PC-3 (cell line): ENCODE measurements around the gene TAOK2. TPM values are rescaled to one million over a fixed set of nuclear protein-coding genes. Genes with fewer than 3 reads are reported as not detected.

ENCODE experiments used
- ATAC-seq: fragments of 200-7000 bp; cut with Tn5 transposase; 2 replicates; pipeline ENCODE4 v1.9.1; 2020; ENCODE audit warnings: mild to moderate bottlenecking, moderate library complexity
- BruUV-seq: library from RNA; stranded (reverse); fragments of 400-500 nt; replicated peaks from 2 replicates; lab custom pipeline; 2021; lab: Mats Ljungman, UMichigan
- CTCF ChIA-PET: fragments of 300-600 bp; sonication (Branson Sonifier 250); formaldehyde crosslinking; loops from one replicate; lab custom pipeline; 2022; ENCODE audit warnings: antibody characterized with exemption; lab: Charles Lee
- POLR2A ChIA-PET: fragments of 300-600 bp; sonication (Branson Sonifier 250); formaldehyde crosslinking; loops from one replicate; lab custom pipeline; 2022; ENCODE audit warnings: antibody characterized with exemption; ENCODE audit not compliant: unreplicated experiment; lab: Charles Lee
- DNase-seq: peaks from one replicate; pipeline ENCODE4 v3.0.0-alpha.2; 2015
- H2AFZ ChIP-seq: fragments of 300-600 bp; sonication (generic); 2 replicates; pipeline ENCODE4 v1.6.0; 2016; ENCODE audit warnings: antibody characterized with exemption, low read length
- H3F3A ChIP-seq: fragments of 300-600 bp; sonication (generic); one replicate; pipeline ENCODE4 v1.6.0; 2017; ENCODE audit warnings: antibody characterized with exemption, low read length, control low read depth, mild to moderate bottlenecking; ENCODE audit not compliant: unreplicated experiment
- H3K27ac ChIP-seq: fragments of 300-600 bp; sonication (generic); 2 replicates; pipeline ENCODE4 v1.5.1; 2016; ENCODE audit warnings: mild to moderate bottlenecking, low read length
- H3K27me3 ChIP-seq: fragments of 300-600 bp; sonication (generic); 2 replicates; pipeline ENCODE4 v1.6.1; 2016; ENCODE audit warnings: low read length, mixed read lengths
- H3K36me3 ChIP-seq: fragments of 300-600 bp; sonication (generic); 2 replicates; pipeline ENCODE4 v1.6.1; 2016; ENCODE audit warnings: low read depth, mixed run types, low read length, mixed read lengths
- H3K4me1 ChIP-seq: fragments of 300-600 bp; sonication (generic); 2 replicates; pipeline ENCODE4 v1.5.1; 2016; ENCODE audit warnings: low read length; ENCODE audit not compliant: insufficient read depth
- H3K4me2 ChIP-seq: fragments of 300-600 bp; sonication (generic); 2 replicates; pipeline ENCODE4 v1.6.0; 2016; ENCODE audit warnings: low read length
- H3K4me3 ChIP-seq: fragments of 300-600 bp; sonication (generic); 2 replicates; pipeline ENCODE4 v1.5.1; 2016; ENCODE audit warnings: mild to moderate bottlenecking, low read length, mixed read lengths
- H3K79me2 ChIP-seq: fragments of 300-600 bp; sonication (generic); 2 replicates; pipeline ENCODE4 v1.6.1; 2017; ENCODE audit warnings: low read length, mixed read lengths
- H3K9ac ChIP-seq: fragments of 300-600 bp; sonication (generic); 2 replicates; pipeline ENCODE4 v1.6.0; 2016; ENCODE audit warnings: mild to moderate bottlenecking, low read length
- H3K9me2 ChIP-seq: fragments of 300-600 bp; sonication (generic); replicated peaks from 2 replicates; pipeline ENCODE4 v1.6.1; 2016; ENCODE audit warnings: mixed run types, low read length, mixed read lengths
- H3K9me3 ChIP-seq: fragments of 300-600 bp; sonication (generic); 2 replicates; pipeline ENCODE4 v1.6.1; 2016; ENCODE audit warnings: low read length, mixed read lengths
- H4K20me1 ChIP-seq: fragments of 300-600 bp; sonication (generic); 2 replicates; pipeline ENCODE4 v1.6.1; 2016; ENCODE audit warnings: low read length, mixed read lengths
- EZH2 ChIP-seq: fragments of 300-600 bp; sonication (generic); IDR thresholded peaks from one replicate; pipeline ENCODE4 v1.6.1; 2017; ENCODE audit warnings: antibody characterized with exemption, mild to moderate bottlenecking, low read length; ENCODE audit not compliant: unreplicated experiment
- EZH2phosphoT487 ChIP-seq: fragments of 300-600 bp; sonication (generic); IDR thresholded peaks from 2 replicates; pipeline ENCODE4 v1.6.1; 2018; ENCODE audit warnings: mild to moderate bottlenecking, antibody characterized with exemption, low read length, borderline replicate concordance
- intact Hi-C: fragments of 100-400 bp; cut with micrococcal nuclease; formaldehyde crosslinking; loops from 2 replicates; pipeline ENCODE4 v1.9.0; 2023
- total RNA-seq: library from RNA; depleted of rRNA; stranded (reverse); fragments of >200 nt; gene quantifications from 2 replicates; pipeline ENCODE4 v1.2.3, GENCODE V29; 2014
- TF ChIP-seq, protein P1 (sequence below): fragments of 300-600 bp; sonication (generic); conservative IDR thresholded peaks from 2 replicates; pipeline ENCODE4 v1.5.1; 2017; ENCODE audit warnings: antibody characterized with exemption, low read depth, mild to moderate bottlenecking, low read length

TAOK2 gene
- total RNA-seq, 1 experiment from 2014 or later, result 34.1 TPM

- intact Hi-C loops, result no loop called here
- Histone ChIP-seq H3K27me3 (no peaks in the 10 kb centered on the region), H2AFZ (no peak overlapping the region), H3K79me2 (no peaks in the 10 kb centered on the region), H3K36me3 (no peaks in the 10 kb centered on the region), H3K4me3 (no peak overlapping the region), H3K4me2 (no peak overlapping the region), H3K4me1 (no peaks in the 10 kb centered on the region), H3K9me3 (no peaks in the 10 kb centered on the region), H4K20me1 (no peaks in the 10 kb centered on the region), H3F3A (no peaks in the 10 kb centered on the region), H3K9ac (no peak overlapping the region), H3K27ac (no peak overlapping the region), H3K9me2 (no peaks in the 10 kb centered on the region)
- BruUV-seq, result no TSS peak
- ChIA-PET POLR2A (no interaction called here), CTCF (interaction anchor here (0.5 to 0.6 kb wide), 4 partner anchors 9 to 181 kb away, joined by 3 to 7 read pairs (median 4); partner anchors contain the start of gene SEZ6L2)
- DNase-seq, result peak; percentile 32
- ATAC-seq, result peak; percentile 53
- TF ChIP-seq EZH2 (no peak), EZH2phosphoT487 (no peak)
- TF ChIP-seq, protein P1, sequence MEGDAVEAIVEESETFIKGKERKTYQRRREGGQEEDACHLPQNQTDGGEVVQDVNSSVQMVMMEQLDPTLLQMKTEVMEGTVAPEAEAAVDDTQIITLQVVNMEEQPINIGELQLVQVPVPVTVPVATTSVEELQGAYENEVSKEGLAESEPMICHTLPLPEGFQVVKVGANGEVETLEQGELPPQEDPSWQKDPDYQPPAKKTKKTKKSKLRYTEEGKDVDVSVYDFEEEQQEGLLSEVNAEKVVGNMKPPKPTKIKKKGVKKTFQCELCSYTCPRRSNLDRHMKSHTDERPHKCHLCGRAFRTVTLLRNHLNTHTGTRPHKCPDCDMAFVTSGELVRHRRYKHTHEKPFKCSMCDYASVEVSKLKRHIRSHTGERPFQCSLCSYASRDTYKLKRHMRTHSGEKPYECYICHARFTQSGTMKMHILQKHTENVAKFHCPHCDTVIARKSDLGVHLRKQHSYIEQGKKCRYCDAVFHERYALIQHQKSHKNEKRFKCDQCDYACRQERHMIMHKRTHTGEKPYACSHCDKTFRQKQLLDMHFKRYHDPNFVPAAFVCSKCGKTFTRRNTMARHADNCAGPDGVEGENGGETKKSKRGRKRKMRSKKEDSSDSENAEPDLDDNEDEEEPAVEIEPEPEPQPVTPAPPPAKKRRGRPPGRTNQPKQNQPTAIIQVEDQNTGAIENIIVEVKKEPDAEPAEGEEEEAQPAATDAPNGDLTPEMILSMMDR, result peak; percentile 81
Observed at GRCh38 chr16:30005341-30006094, 31.9 kb downstream of the TAOK2 start.

- Histone ChIP-seq H3K36me3 (no peaks in the 10 kb centered on the region), H3F3A (no peaks in the 10 kb centered on the region), H3K9ac (no peak overlapping the region), H3K9me3 (no peaks in the 10 kb centered on the region), H3K79me2 (no peaks in the 10 kb centered on the region), H2AFZ (no peak overlapping the region), H3K4me3 (no peak overlapping the region), H3K27me3 (no peaks in the 10 kb centered on the region), H4K20me1 (no peaks in the 10 kb centered on the region), H3K4me2 (no peak overlapping the region), H3K27ac (no peak overlapping the region), H3K9me2 (no peaks in the 10 kb centered on the region), H3K4me1 (no peaks in the 10 kb centered on the region)
- BruUV-seq, result no TSS peak
- TF ChIP-seq EZH2phosphoT487 (no peak), EZH2 (no peak)
- TF ChIP-seq, protein P1, result no peak
- DNase-seq (no peak), ATAC-seq (no peak)
- POLR2A ChIA-PET, result no interaction called here
- intact Hi-C loops, result no loop called here
- CTCF ChIA-PET, result interaction anchor here (0.5 kb wide), 2 partner anchors 107 to 182 kb away, joined by 3 to 7 read pairs; partner anchors contain the start of gene SEZ6L2
Observed at GRCh38 chr16:30006095-30006473, 32.4 kb downstream of the TAOK2 start.
